ENCODE data around the gene MAP2K3. TPM values are rescaled to one million over a fixed set of nuclear protein-coding genes. Genes with fewer than 3 reads are reported as not detected.
"Not testable (repeated sequence)": the region's sequence is repeated elsewhere in the genome, so short reads cannot be mapped to it uniquely, and the experiment has no call there.

The MAP2K3 gene
- total RNA-seq, 4 donors from 2014 or later = 23.3 to 42.4 (median 30.5) TPM

DNA sequence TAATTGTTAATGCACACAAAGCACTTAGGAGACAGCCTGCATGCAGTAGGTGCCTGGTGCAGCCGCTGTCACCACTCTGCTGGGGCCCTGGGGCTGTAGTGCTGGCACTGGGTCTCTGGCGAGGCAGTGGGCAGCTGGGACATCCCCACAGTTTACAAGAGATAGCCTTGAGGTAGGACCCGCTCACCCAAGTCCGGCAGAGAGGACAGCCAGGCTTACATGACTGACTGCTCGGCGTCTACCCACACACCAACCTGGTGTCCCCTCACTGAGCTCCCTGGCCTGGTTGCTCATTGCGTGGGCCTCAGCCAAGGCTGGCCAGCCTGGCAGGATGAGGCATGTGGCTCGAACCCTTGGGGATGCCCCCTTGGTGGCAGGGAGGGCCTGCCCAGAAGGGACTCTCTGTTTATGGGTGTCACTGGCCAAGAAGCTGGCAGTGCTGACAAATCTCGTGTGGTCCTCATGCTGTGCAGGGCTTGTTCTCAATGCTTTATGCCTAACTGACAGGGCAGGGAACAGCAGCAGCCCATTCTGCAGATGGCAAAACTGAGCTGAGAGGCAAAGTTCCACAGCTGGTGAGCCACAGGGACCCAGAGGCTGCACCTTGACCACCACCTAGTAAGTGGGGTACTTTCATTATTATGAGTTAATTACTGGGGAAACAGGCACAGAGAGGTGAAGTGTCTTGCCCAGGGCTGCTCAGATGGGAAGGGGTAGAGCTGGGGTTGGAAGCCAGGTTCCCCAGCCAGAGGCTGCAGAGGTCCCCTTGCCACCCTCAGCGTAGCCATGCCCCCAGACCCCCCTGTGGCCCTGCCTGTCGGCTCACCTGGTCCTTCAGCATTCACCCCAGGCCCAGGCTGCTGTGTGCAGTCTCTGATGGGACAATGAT lies 58.8 kb downstream of the MAP2K3 start:
- intact Hi-C loops (cut with DNase I); H3K4me3 ChIP-seq; H3K27ac ChIP-seq (replicated peaks in 1 of 4); H3K27me3 ChIP-seq; DNase-seq (ENCODE audit: extremely low spot score); H3K36me3 ChIP-seq; H3K9me3 ChIP-seq: not testable (repeated sequence)
- H3K4me1 ChIP-seq = peaks cover 0 to 11% (median 0%) of the 10 kb centered on the region in 4 donors
- 81% methylated on average over 5 of the region's 11 CpGs for WGBS

DNA sequence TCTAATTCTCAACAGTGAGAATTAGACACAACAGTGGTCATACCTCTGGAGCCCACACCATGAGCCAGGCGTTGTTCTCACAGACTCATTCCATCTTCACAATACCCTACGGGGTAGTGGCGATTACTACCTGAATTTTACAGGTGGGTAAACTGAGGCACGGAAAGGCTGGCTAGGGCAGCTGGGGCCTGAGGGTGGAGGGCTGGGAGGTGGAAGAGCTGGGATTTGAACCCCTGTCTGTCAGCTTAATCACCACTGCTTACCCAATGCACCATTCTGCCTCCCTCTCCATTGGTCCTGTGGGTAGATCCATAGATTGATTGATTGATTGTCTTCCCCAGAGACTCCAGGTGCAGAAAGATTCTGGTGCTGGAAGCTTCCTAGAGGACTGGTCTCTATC lies 60.3 kb downstream of the MAP2K3 start:
- DNase-seq (ENCODE audit: extremely low spot score); H3K9me3 ChIP-seq; intact Hi-C loops (cut with DNase I); H3K4me3 ChIP-seq; H3K36me3 ChIP-seq; H3K27ac ChIP-seq (replicated peaks in 1 of 4); H3K27me3 ChIP-seq: not testable (repeated sequence)
- 76% methylated on average over 4 of the region's 4 CpGs for WGBS
- H3K4me1 ChIP-seq = peaks cover 0 to 11% (median 0%) of the 10 kb centered on the region in 4 donors

DNA sequence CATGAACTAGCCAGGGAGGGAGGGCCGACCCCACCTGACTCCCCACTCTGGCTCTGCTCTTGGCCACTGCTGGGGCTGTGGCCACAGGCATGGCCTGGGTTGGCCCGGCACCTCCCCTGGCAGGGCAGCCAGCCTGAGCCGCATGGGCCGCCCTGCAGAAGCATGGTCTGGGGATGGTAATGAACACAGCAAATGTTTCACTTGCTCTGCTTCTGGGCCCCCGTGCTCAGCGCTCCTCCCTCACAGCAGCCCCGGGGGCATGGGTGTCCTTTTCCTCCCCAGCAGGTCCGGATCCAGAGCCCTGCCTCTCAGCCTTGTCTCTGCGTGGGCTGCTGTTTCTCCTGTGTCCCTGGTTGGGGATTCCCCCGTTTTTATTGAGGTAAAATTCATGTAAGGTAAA lies 60.7 kb downstream of the MAP2K3 start:
- H3K4me3 ChIP-seq = no peak overlapping the region
- TF ChIP-seq POLR2AphosphoS5 (IDR thresholded peaks at IDR 0.05) (no peak), EP300 (IDR thresholded peaks at IDR 0.05) (no peak), POLR2A (IDR thresholded peaks at IDR 0.05; ENCODE audit: low read depth) (no peak)
- TF ChIP-seq, protein P1, sequence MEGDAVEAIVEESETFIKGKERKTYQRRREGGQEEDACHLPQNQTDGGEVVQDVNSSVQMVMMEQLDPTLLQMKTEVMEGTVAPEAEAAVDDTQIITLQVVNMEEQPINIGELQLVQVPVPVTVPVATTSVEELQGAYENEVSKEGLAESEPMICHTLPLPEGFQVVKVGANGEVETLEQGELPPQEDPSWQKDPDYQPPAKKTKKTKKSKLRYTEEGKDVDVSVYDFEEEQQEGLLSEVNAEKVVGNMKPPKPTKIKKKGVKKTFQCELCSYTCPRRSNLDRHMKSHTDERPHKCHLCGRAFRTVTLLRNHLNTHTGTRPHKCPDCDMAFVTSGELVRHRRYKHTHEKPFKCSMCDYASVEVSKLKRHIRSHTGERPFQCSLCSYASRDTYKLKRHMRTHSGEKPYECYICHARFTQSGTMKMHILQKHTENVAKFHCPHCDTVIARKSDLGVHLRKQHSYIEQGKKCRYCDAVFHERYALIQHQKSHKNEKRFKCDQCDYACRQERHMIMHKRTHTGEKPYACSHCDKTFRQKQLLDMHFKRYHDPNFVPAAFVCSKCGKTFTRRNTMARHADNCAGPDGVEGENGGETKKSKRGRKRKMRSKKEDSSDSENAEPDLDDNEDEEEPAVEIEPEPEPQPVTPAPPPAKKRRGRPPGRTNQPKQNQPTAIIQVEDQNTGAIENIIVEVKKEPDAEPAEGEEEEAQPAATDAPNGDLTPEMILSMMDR (IDR thresholded peaks at IDR 0.05) = no peak
- H3K27me3 ChIP-seq = no peaks in the 10 kb centered on the region
- WGBS = 58% methylated on average over 7 of the region's 10 CpGs
- peaks cover 0 to 11% (median 0%) of the 10 kb centered on the region in 4 donors for H3K4me1 ChIP-seq
- no peak for DNase-seq (ENCODE audit: extremely low spot score)
- H3K9me3 ChIP-seq = no peaks in the 10 kb centered on the region
- intact Hi-C loops (cut with DNase I) = no loop called here
- no peaks in the 10 kb centered on the region for H3K36me3 ChIP-seq
- no peak overlapping the region for H3K27ac ChIP-seq (replicated peaks in 1 of 4)

DNA sequence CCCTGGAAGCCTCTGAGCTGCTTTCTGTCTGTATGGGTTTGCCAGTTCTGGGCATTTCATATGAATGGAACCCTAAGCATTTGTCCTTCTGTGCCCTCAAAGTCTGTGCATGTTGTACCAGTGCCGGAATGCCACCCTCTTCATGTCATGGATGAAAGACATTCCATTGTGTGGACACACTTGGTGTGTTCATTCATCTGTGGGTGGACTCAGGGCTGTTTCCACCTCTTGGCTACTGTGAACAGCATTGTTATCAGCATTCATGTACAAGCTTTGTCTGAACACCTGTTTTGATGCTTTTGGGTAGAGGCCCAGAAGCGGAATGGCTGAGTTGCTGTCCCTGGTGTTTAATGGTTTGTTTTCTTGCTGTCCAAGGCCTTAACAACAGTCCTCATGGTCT lies 61.6 kb downstream of the MAP2K3 start:
- H3K9me3 ChIP-seq; H3K36me3 ChIP-seq; H3K27me3 ChIP-seq; H3K27ac ChIP-seq (replicated peaks in 1 of 4); intact Hi-C loops (cut with DNase I); H3K4me3 ChIP-seq; DNase-seq (ENCODE audit: extremely low spot score): not testable (repeated sequence)
- WGBS = no CpG with 5 or more reads among the region's 2 CpGs
- H3K4me1 ChIP-seq = peaks cover 0 to 11% (median 0%) of the 10 kb centered on the region in 4 donors

DNA sequence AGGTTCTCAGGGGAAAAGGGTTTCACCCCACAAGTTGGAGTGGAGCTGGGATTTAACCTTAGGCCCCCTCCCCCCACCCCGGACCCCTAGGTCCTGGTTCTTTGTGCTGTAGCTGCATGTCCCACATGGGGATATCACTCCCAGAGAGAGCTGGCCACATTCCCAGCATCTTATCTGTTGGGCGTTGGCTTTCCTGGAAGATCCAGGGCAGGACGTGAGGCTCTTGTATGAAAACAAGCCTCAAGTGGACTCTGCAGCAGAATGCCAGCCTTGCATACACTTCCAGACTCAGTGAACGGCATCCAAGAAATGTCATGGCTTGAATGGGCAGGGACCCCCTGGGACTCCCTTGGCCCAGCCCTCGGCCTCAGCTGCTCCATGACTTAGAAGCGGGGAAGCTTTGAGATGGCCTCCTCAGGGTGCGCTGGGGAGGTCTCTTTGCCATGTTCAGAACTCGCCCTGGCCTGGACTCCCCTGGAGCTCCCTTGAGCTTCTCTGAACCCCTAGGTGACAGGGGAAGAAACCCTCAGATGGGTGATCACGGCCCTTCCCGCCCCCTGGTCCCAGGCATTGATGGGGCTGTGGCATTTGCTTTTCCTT lies 62.2 kb downstream of the MAP2K3 start:
- peaks cover 0 to 11% (median 0%) of the 10 kb centered on the region in 4 donors for H3K4me1 ChIP-seq
- H3K27ac ChIP-seq (replicated peaks in 1 of 4); H3K27me3 ChIP-seq; DNase-seq (ENCODE audit: extremely low spot score); H3K9me3 ChIP-seq; H3K4me3 ChIP-seq; H3K36me3 ChIP-seq; intact Hi-C loops (cut with DNase I): not testable (repeated sequence)
- 65% methylated on average over 5 of the region's 10 CpGs for WGBS

DNA sequence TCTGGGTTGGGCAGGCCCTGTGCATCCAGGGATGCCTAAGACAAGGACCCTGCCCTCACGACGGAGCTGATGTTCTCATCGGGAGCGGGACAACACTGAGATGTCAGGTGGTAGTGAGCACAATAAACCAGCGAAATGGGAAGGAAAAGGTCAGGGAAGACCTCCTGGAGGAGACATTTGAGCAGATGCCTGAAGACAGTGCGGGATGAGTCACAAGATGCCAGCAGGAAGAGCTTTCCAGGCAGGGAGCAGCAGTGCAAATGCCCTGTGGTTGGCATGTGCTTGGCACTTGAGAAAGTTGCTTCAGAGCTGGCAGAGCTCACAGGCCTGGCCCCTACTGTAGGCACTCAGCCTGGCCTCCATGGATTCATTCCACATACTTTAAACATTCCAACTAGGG lies 63.1 kb downstream of the MAP2K3 start:
- H3K36me3 ChIP-seq; H3K4me3 ChIP-seq; DNase-seq (ENCODE audit: extremely low spot score); H3K27ac ChIP-seq (replicated peaks in 1 of 4); H3K9me3 ChIP-seq; H3K27me3 ChIP-seq; intact Hi-C loops (cut with DNase I): not testable (repeated sequence)
- peaks cover 0 to 11% (median 0%) of the 10 kb centered on the region in 4 donors for H3K4me1 ChIP-seq
- WGBS = 98% methylated on average over 6 of the region's 6 CpGs

DNA sequence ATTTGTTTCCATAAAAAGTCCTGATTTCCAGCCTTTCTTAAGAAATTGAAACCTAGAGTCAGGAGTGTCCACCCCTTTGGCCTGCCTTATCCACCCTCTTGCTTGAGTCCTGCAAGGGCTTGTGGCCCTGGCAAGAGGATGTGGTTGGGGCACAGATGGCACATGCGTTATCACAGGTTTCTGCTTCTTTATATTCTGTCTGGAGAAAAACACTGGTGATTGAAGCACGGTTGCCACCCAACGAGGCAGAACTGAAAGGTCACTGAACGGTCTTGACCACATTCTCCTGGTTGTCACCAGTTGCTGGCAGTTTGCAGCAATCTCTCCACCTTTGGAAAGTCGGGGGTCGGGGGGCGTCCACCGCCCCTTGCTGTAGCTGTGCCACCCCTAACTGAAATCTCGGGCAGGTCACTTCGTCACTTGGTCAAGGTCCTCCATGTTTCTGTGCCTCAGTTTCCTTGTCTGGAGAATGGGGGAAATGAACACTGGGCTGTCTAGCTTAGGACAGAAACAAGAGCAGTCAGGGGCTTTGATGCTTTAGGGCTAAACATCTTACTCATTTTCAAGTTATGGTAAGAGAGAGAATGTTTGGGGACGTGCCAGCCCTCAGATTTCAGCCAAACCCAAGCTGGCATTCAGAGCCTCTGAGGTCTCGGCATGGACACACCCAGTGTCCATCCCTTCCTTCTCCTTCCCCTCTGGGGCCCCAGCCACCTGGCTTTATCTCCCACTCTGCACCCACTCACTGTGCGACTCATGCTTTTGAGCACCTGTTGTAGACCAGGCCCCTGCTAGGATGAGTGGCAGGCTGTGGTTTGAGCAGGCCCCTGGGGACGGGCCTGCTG lies 63.8 kb downstream of the MAP2K3 start:
- H3K4me3 ChIP-seq; H3K27ac ChIP-seq (replicated peaks in 1 of 4); H3K9me3 ChIP-seq; DNase-seq (ENCODE audit: extremely low spot score); H3K27me3 ChIP-seq; intact Hi-C loops (cut with DNase I); H3K36me3 ChIP-seq: not testable (repeated sequence)
- 40% methylated on average over 2 of the region's 14 CpGs for WGBS
- H3K4me1 ChIP-seq = peaks cover 0 to 11% (median 0%) of the 10 kb centered on the region in 4 donors

DNA sequence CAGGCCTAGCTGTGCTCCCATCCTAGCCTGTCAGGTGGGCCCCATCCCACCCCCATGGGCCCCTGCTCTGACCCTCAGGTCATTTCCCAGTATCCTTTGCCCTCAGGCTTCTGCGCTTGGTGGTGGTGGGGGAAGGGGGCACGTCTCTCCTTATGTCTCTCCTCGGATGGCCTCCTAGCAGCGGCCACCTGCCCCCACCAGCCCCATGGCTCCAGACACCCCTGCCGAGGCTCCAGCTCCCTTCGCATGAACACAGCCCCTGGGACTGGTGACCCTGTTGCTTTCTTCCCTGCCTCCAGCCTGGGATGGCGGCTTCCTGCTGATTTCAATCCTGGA lies 64.4 kb downstream of the MAP2K3 start:
- H3K27ac ChIP-seq (replicated peaks in 1 of 4); intact Hi-C loops (cut with DNase I); H3K4me3 ChIP-seq; H3K9me3 ChIP-seq; H3K36me3 ChIP-seq; DNase-seq (ENCODE audit: extremely low spot score); H3K27me3 ChIP-seq: not testable (repeated sequence)
- 90% methylated on average over 4 of the region's 7 CpGs for WGBS
- peaks cover 0 to 11% (median 0%) of the 10 kb centered on the region in 4 donors for H3K4me1 ChIP-seq

DNA sequence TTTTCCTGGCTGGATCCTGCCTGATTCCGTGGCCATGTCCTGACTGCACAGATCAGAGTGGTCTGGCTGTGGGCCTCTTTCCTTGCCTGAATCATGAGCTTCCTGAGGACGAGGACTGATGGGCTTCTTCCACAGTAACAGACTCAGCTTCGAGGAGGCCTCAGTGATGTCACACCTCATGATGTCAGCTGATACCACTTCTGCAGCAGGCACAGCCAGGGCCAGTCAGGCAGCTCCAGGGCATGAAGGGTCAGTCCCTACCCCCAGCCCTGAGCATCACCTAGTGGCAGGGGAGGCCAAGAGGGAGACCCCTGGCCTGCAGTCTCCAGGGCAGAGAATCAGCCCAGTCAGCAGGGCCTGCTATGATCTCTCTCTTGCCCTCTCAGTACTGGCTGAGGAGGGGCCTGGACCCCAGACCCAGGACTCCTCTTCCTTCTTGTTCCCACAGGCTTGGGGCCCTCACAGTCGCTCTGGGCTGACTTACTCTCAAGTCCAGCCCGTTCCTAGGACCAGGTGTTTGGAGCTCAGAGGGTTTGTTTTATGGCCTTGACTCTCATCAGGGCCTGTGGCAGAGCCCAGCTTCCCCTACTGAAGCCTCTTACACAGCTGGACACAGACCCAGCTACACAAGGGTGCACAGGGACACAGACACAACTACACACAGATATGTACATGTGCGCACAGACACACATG lies 65.0 kb downstream of the MAP2K3 start:
- DNase-seq (ENCODE audit: extremely low spot score); intact Hi-C loops (cut with DNase I); H3K9me3 ChIP-seq: not testable (repeated sequence)

DNA sequence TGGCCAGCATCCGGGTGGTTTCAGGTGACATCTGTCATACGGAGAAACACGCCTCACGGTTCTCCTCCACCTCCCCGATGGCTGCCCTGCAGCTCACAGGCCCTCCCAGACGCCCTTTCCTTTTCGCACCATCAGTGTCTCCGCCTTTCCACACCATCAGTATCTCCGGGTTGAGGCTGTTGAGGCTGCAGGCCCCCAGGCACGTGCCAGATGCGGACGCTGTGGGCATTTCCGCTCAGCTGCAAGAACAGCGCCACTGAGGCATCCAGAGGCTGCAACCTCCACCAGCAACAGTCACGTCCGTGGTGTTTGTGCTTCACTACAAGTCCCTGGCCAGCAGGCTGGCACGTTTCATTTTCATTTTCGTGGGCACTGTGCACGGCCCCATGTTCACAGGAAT lies 66.0 kb downstream of the MAP2K3 start:
- DNase-seq (ENCODE audit: extremely low spot score); H3K9me3 ChIP-seq; H3K4me1 ChIP-seq; H3K4me3 ChIP-seq; intact Hi-C loops (cut with DNase I); H3K27ac ChIP-seq (replicated peaks in 1 of 4); H3K36me3 ChIP-seq; H3K27me3 ChIP-seq: not testable (repeated sequence)
- WGBS = 74% methylated on average over 3 of the region's 19 CpGs

More for the DNA sequence above, 65.0 kb downstream of the MAP2K3 start:
- H3K4me1 ChIP-seq = peaks cover 0 to 11% (median 0%) of the 10 kb centered on the region in 4 donors
- H3K4me3 ChIP-seq; H3K36me3 ChIP-seq; H3K27ac ChIP-seq (replicated peaks in 1 of 4); H3K27me3 ChIP-seq: not testable (repeated sequence)
- 88% methylated on average over 3 of the region's 6 CpGs for WGBS

All from esophagus muscularis mucosa (tissue), 4 donors.